Adipose tissue (tissue), 3 donors: Measurements from ENCODE around the gene C1orf210. TPM values are rescaled to one million over a fixed set of nuclear protein-coding genes. Genes with fewer than 3 reads are reported as not detected.

Source experiments
- H3K27ac ChIP-seq: one replicate; pipeline ENCODE4 v1.5.1; 2013; ENCODE audit warnings: low read depth, low read length
- WGBS, 3 donors: extraction: QIAGEN DNeasy Blood & Tissue Kit; methylation state at CpG; one replicate each; pipeline ENCODE4 v1.1.7; 2013; 5-methylcytosine and 5-hydroxymethylcytosine counted together
- polyA plus RNA-seq, 3 donors: library from polyadenylated mRNA; stranded (reverse); fragments of 200-250 nt; gene quantifications; one replicate each; pipeline ENCODE4 v1.2.3, GENCODE V29; 2013
- donor health status: healthy with polysubstance abuse.
- donor health status: Bipolar disorder and iron deficiency.
- donor health status: healthy.

C1orf210 gene
- polyA plus RNA-seq: 10 to 100 TPM in 1 of 3 donors, 1 to 10 TPM in 1, under 1 TPM in 1; 0.22 to 14.5 (median 2.8) TPM

GRCh38 chr1:43285269-43285990, at the start of gene C1orf210:
Gene C1orf210 (minus strand): TSS chr1:43285581. CDS start chr1:43283270, 2,311 bp downstream.
- H3K27ac ChIP-seq: no peak within 1 kb of the TSS
- 26 to 68% (median 64%) methylated on average over 19 of the region's 19 CpGs for WGBS, 3 donors

- H3K27ac ChIP-seq: no peak overlapping the region
- 73 to 77% (median 75%) methylated on average over 7 of the region's 7 CpGs for WGBS, 3 donors
These were observed 49.2 kb upstream of the C1orf210 start for GRCh38 chr1:43334453-43335205.

- no peak overlapping the region for H3K27ac ChIP-seq
- 89 to 97% (median 93%) methylated on average over 5 of the region's 5 CpGs for WGBS, 3 donors
These were observed 46.3 kb upstream of the C1orf210 start for GRCh38 chr1:43331688-43332087.

GRCh38 chr1:43329995-43330751, 44.8 kb upstream of the C1orf210 start:
- H3K27ac ChIP-seq: no peak overlapping the region
- WGBS, 3 donors: 10 to 76% (median 16%) methylated on average over 6 of the region's 6 CpGs

GRCh38 chr1:43327549-43328292, 42.3 kb upstream of the C1orf210 start:
- WGBS, 3 donors: 94 to 97% (median 96%) methylated on average over 1 of the region's 1 CpG
- H3K27ac ChIP-seq: no peak overlapping the region

GRCh38 chr1:43325381-43325780, 40.0 kb upstream of the C1orf210 start:
- H3K27ac ChIP-seq: no peak overlapping the region

GRCh38 chr1:43324810-43325209, 39.4 kb upstream of the C1orf210 start:
- no peak overlapping the region for H3K27ac ChIP-seq
- 91 to 97% (median 94%) methylated on average over 1 of the region's 1 CpG for WGBS, 3 donors

- no peak overlapping the region for H3K27ac ChIP-seq
- 88 to 99% (median 92%) methylated on average over 5 of the region's 5 CpGs for WGBS, 3 donors
These were observed 37.1 kb upstream of the C1orf210 start for GRCh38 chr1:43322506-43322905.

GRCh38 chr1:43321331-43321891, 36.0 kb upstream of the C1orf210 start:
- WGBS, 3 donors: 93 to 95% (median 93%) methylated on average over 16 of the region's 16 CpGs
- H3K27ac ChIP-seq: no peak overlapping the region

GRCh38 chr1:43319766-43320165, 34.4 kb upstream of the C1orf210 start:
- 67 to 89% (median 67%) methylated on average over 3 of the region's 3 CpGs for WGBS, 3 donors
- H3K27ac ChIP-seq: no peak overlapping the region

GRCh38 chr1:43319288-43319687, 33.9 kb upstream of the C1orf210 start:
- WGBS, 3 donors: 93 to 97% (median 96%) methylated on average over 5 of the region's 5 CpGs
- H3K27ac ChIP-seq: no peak overlapping the region

GRCh38 chr1:43318831-43319230, 33.5 kb upstream of the C1orf210 start:
- no peak overlapping the region for H3K27ac ChIP-seq
- 68 to 90% (median 81%) methylated on average over 4 of the region's 4 CpGs for WGBS, 3 donors

GRCh38 chr1:43317817-43318471, 32.6 kb upstream of the C1orf210 start:
- H3K27ac ChIP-seq: no peak overlapping the region
- WGBS, 3 donors: 83 to 90% (median 83%) methylated on average over 15 of the region's 15 CpGs

- WGBS, 3 donors: 88 to 90% (median 89%) methylated on average over 16 of the region's 16 CpGs
These were observed 31.5 kb upstream of the C1orf210 start for GRCh38 chr1:43316738-43317520.

GRCh38 chr1:43315963-43316737, 30.8 kb upstream of the C1orf210 start:
- no peak overlapping the region for H3K27ac ChIP-seq
- WGBS, 3 donors: 88 to 90% (median 89%) methylated on average over 10 of the region's 10 CpGs

More at GRCh38 chr1:43316738-43317520, 31.5 kb upstream of the C1orf210 start:
- H3K27ac ChIP-seq: no peak overlapping the region

- H3K27ac ChIP-seq: no peak overlapping the region
- WGBS, 3 donors: 82 to 91% (median 89%) methylated on average over 3 of the region's 3 CpGs
These were observed 30.1 kb upstream of the C1orf210 start for GRCh38 chr1:43315481-43315880.
